Measurements from ENCODE around the gene FHDC1.

FHDC1 gene

DNA sequence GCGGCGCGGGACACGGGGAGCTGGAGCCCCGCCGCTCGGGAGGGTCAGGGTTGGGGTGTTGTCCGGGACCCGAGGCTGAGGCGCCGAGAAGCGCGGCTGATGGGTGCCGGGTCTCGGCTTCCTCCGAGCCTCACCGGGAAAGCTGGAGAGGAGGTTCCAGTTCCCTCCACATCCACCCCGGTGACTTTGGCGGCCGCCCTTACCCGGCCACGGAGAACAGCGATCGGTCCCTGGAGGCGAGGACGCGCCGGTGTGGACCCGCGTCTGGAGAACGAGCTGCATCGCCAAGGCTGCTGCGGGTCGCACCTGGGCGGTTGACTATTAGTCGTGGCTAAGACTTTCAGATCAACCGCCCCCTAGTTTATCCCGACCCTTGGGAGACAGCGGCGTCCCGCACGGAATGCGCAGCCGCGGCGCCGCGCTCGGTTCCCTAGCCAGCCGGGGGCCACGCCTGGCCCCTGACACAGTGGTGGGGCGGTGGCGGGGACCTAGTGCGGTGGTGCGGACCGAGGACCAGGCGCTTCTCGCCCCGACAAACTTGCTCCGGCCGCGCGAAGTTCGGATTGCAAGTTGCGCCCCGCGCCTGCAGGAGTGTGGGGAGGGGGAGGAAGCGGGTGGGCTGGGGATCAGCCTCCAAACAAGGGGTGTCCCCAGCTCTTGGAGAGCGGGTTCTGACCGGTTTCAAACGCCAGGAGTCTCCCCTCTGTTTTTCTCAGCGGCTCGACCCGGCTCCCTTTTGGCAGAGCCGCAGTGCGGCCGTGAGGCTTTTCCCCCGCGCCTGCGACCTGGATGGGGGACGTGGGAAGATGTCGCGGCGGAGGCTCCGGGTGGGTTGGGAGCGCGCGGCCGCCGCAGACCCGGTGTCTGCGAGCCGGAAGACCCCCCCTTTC, 568 bp downstream of the FHDC1 start:
- DNase-seq = peak; percentile 38

DNA sequence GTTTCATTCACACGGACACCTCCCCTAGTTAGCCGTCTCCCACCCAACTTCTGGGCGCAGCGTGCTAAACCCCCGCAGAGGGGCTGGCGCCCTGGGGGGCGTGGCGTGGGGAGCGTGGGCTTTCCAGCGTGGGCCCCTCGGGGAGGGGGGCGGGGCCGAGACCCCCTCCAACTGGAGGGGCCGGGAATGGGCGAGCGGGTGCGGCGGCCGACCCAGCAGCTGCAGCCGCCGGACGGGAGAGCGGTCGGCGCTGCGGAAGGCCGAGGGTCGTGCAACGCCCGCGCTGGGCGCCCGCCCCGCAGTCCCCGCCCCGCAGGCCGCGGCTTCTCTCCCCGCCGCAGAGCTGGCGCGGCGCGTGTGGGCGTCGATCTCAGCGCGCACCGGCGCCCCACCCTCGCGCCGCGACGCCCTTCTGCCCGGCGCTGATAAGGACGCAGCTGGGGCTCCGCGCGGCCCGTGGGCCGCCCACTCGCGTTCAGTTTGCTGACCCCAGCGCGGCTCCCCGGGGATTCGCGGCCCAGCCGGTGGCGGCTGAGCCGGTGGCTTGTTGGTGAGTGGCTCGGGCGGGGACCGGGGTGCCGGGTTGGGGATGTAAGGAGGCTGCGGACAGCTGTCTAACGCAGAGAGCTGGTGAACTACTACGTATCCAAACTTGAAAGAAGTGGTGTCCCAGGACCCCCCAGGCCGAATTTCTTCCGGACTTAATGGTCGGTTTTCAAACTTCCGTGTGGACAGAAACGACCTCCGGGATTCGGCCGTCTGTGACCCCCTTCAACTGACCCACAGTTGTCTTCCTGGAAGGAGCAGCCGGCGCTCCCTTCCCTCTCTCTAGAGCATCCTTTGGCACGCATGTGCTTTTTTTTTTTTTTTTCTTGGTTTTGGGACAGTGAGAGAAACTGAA, 1.5 kb downstream of the FHDC1 start:
- DNase-seq = no peak

DNA sequence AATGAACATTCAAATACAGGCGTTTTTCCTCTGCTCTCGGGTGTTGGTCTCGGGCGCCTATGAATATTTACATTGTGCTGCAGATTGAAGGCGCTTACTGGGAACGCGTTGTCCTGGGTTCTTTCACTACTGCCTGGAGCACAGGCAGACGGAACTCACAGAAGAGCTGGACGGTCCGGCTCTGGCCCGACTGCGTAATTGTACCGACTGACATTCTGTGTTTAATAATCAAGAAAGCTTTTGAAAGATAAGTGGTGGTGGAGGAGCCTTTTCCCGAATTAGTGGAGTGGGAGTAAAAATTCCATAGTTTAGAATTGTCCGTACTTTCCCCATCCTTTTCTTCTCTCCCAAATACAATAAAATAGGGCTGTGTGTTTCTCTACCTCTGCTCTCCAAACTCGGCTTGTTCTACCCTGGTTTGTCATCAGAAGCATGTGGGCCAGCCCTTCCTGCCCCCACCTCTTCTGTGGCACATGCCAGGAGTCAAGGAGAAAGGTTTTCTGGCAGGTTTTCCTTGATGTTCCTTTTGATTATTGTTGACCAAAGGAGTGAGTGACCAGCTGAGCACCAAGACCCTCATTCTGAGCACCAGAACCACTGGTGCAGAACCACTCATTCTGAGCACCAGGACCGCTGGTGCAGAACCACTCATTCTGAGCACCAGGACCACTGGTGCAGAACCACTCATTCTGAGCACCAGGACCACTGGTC, 2.3 kb downstream of the FHDC1 start:
- DNase-seq = no peak

DNA sequence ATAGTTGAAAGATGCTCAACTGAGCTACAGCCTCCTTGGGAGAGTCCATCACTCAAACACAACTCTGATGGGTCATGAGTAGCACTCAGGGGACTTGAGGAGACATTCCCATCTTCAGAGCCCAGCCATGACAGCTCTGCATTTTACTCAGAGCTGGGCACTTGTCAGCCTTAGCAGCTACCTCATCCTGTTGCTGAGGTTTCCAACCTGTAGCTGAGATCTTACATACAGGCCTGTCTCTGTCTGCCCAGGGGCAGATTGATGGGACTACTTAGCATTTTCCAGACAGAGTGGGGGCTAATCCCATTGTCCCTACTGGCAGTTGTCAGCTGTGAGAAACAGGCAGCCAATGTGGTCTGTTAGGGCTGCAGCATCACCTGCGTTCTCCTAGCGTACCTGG, 3.5 kb downstream of the FHDC1 start:
- no peak for DNase-seq

DNA sequence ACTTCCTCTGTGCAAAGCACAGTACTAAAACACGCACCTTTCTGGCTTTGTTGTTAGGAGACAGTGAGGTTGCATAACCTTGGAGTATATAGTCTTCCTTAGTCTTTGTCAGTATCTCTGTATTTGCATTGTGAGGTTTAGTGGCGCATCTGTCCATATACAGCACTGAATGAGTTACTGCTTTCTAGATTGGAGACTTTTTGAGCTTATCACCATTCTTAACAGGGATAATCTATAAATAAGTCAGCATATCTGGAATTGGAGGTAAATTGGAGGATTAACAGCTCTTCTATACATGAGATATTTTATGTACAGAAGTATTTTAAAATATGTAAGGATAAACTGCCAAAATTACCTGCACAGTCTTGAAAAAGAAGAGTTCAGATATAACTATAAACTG, 4.3 kb downstream of the FHDC1 start:
- no peak for DNase-seq

DNA sequence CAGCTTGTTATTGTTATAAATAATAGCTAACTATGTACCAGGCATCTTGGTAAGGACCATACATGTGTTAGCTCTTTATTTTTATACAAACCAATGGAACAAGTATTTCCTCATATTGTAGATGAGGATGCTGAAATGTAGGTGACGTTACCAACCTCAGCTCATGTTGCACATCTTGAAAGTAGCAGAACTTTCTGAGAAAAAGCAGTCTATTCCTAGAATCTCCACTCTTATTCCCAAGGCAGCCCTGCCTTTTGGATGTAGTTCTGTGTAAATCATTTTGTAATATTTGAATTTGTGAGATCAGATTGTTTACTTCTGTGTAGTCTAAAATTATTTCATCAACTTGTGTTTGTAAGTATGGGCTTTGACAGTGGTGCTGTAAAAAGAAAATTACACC, 5.3 kb downstream of the FHDC1 start:
- no peak for DNase-seq

DNA sequence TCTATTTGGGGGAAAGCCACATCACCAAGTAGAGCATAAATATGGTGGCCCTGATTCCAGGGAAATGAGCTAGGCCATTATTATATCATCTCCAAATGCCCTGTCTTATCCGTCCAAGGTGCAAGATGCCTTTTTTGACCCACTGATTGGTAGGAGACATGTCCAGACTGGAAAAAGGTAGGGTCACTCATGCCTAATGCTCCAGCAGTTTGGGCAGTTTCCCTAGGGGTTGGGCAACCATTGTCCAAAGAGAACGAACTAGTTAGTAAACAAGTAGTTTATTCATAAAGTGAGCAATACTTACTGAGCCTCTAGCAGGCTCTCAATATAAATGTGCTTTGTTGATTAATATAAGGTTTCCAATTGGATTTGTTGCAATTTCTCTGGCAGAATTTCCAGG, 6.2 kb downstream of the FHDC1 start:
- DNase-seq = no peak

DNA sequence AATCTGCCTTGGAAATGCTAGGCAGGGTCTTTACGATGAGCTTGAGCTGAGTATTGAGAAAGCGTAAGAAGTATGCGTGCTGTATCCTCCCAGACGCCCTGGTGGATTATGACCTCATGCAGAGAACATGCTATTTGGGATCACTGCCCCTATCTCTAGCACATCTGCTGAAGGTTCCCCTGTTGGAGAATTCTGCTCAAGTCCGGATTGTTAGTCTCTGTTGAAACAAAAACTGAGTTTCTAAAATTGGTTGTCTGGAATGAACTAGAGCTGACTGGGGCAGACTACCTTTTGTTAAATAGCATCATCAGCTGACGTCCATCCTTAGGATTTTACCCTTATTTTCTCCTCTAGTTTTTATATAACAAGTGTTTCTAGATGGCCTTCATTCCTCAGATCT, 7.5 kb downstream of the FHDC1 start:
- DNase-seq = no peak

DNA sequence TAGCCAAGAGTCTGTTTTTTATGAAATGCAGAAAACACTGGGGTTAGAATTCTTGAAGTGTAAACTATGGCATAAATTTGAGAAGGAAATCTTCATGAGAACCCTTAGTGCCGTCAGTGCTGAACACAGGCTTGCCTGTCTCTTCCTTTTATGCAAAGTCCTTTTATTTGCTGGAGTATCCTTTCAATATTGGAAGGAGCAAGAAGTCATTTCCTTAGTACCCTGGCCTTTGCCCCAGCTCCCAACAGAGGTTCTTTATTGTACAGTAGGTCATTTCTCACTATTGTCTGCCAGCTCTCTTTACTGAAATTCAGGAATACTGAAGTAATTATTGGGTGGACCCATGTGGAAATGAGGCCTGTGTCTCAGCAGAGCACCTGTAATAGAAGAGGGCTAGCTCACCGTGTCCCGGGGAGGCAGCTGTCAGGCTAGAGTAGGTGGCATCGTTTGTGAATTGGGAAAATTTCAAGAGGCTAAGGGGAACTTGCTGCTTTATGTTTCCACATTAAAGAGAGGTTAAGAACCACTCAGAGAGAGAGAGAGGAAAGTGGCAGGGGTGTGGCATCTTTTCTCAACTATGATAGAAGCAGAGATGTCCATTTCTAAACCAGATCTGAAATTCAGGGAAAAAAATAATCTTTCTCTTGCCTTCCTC, 8.7 kb downstream of the FHDC1 start:
- no peak for DNase-seq

DNA sequence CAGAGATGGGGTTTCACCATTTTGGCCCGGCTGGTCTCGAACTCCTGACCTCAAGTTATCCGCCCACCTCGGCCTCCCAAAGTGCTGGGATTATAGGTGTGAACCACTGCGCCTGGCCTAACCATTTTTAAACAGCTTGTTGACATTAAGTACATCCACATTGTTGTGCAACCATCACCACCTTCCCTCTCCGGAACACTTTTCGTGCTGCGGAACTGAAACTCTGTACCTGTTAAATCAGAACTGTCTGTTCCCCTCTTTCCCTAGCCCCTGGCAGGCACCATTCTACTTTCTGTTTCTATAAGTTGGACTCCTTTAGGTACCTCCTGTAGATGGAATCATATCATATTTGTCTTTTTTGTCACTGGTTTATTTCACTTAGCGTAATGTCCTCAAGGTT, 9.5 kb downstream of the FHDC1 start:
- DNase-seq = no peak

DNA sequence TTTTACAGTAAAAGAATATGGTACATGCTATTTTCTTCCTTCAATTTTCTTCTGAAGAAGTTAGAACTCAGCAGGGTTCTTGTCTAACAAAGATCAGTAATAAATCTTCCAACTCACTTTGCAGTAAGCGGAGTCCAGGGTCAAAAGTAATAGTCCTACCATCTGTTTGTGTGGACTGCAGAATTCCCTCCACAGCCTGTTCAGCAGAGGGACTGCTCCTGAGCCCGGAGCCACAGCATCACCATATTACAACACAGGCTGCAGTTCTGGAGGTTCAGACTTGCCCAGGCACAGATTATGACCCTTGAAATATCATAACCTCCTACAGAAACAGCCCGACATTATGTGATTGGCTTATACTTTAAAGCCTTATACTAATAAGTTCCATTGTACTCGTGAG, 10.3 kb downstream of the FHDC1 start:
- no peak for DNase-seq

DNA sequence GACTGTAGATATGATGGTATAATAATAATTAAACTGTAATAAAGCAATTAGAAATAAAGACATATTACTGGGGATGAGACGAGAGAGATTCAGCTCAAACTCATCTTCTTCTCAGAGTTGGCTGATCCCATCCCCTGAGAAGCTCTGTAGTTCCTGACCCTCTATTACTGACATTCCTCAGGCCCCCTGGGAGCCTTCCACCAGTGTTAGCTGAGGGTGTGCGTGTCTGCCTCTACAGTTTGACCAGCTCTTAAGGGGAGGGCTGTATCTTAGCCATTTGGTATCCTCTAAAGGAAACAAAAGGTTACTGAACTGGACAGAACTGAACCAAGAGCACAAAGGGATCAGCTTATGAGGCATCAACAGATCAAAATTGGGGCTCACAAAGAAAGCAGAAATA, 11.2 kb downstream of the FHDC1 start:
- DNase-seq = no peak

DNA sequence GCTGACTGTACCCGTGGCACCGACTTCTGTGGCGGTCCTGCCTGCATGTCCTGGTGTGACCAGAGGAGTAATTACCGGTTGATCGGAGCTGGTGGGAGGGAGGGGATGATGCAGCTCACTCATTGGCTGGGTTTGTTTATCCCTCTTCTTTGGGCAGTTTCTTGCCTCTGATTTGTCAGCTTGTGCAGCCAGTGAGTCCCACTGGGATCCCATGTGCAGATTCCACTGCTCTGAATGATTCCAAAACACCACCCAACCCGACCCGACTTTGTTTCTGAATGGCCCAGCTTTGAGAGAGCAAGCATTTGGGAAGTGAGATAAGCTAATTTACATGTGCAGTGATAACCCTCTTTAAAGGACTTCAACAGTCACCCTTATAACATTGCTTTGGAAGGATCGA, 13.8 kb downstream of the FHDC1 start:
- DNase-seq = no peak

DNA sequence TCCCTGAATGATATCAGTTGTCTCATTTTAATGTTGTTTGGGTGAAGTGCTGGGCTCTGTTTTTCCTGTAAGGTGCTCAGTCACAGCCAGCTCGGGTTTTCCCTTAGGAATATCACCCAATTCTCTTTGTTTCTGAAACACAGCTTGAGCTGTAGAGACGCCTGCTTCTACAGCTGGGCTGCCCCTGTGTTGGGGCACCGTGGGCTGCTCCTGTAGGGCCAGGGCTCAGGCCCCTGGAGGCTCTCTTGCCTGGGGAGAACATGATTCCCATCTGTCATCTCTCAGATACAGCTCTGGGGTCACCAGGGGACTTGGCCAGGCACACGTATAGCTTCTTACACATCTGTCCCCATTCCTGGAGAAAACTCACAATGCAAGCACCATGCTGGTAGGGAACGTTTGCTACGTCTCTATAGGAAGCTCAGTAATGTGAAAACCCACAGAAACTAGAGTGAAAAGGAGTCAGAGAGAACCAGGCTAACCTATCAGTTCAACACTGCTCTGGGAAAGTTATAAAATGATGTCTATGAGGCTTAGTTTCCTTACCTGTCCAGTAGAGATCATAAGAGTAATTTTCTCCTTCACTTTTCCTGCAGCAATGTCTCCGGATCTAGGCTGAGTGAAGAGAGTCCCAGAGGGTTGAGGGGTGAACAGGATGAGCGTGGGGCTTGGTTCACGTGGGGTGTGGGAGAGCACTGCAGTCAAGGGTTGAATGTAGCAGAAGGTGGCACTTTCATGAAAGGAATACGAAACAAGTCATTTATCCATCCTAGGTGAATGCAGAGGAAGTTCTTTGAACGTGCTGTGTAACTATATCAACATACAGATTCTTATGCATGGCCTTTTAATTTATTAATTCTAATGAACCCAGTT, 14.5 kb downstream of the FHDC1 start:
- DNase-seq = no peak

DNA sequence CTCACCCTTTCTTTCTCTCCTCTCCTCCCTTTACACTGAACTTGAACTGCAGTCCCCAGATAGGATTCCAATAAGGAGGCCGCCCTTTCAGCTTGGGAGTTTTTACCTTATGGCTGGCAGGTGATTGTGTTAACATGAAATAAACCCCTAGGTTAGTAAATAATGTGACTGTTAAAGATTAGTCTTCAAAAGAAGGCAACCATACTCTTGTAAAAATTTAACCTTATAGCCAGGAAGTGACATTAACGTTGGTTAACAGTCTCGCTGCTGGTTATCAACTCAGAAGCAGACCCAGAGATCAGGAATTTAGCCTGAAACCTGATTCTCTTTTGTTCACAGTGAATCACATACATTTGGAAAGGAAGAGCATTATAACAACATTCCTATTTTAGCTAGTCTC, 15.2 kb downstream of the FHDC1 start:
- DNase-seq = no peak

DNA sequence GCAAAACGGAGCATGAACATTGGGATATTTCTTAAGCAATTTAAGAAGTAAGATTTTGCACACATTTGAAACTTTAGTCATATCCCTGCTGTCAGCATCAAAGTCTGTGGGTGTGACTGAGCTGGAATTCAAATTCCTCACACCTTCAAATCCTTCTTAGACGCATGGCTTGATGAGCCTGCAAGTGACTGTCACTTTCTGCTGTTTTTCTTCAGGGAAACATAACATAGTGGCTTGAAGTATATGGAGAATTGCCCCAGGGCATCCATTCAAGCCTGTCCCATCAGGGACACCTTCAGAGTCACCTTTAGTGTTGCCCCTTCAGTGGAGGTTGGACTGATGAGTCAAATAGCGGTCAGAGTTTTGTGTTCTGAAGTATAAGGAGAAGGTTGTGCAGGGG, 17.4 kb downstream of the FHDC1 start:
- no peak for DNase-seq

DNA sequence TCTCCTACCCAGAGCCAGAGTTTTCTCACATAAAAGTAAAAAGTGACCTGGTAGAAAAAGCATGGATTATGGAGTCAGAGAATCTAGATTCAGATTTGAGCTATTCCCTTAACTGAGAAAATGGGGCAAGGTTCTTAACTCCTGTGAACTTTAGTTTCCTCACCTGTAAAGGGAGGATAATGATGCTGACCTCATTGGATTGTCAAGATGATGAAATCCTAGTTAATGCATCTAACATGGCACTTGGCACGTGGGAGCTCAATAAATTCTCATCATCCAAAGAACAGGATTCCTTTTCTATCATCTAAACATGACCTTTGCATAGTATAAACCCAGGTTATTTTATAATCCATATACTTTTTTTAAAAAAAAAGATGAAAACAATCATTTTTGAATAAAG, 18.6 kb downstream of the FHDC1 start:
- no peak for DNase-seq

DNA sequence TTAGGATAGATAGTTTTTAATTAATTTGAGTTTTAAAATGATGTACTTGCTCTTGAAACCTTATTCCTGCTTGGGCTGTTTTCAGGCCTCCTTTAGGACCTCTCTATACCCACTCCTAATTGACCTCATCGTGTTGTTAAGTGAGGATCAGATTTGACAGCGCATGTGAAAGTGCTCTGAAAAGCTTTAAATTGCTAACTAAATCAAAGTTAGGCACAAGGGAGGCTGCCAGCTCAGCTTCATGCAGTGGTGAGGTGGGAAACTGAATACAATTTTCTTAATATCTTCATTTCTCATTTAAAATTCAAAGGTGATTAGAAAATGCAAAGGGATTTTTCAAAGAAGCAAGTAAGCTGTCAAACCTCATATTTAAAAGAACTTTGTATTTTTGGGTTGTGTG, 20.0 kb downstream of the FHDC1 start:
- DNase-seq = no peak

DNA sequence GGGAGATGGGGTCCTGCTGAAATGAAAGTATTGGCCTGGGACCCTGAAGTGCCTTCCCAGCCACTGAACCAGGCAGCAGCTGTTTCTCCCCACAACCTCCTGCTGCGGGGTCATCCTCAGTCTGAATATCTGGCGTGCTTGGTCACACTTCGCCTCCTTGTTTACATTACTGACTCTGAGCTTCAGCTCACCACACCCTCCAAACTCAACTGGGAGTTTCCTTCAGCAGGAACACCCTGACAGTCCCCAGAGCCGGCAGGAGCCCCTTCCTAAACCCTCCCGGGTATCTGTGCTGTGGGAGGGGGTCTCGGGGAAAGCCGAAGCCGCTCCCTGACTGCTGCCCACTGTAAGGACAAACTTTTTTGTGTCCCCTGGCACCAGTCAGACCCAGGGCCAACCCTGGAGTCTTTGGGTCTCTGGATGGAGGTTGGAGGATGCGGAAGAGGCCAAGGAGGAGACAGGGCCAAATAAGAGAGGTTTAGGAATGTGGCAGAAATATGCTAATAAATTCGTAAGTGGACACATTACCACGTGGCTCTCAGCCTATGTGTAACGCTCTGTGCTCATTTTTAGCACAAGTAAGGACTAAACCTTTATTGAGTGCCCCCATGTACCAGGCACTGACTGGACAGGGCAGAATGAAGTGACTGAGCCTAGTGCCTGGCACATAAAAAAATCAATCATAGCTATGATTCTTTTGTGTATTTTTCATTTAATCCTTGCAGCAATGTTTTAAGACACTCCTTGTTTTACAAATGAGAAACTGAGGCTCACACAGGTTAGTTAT, 20.7 kb downstream of the FHDC1 start:
- DNase-seq = no peak

DNA sequence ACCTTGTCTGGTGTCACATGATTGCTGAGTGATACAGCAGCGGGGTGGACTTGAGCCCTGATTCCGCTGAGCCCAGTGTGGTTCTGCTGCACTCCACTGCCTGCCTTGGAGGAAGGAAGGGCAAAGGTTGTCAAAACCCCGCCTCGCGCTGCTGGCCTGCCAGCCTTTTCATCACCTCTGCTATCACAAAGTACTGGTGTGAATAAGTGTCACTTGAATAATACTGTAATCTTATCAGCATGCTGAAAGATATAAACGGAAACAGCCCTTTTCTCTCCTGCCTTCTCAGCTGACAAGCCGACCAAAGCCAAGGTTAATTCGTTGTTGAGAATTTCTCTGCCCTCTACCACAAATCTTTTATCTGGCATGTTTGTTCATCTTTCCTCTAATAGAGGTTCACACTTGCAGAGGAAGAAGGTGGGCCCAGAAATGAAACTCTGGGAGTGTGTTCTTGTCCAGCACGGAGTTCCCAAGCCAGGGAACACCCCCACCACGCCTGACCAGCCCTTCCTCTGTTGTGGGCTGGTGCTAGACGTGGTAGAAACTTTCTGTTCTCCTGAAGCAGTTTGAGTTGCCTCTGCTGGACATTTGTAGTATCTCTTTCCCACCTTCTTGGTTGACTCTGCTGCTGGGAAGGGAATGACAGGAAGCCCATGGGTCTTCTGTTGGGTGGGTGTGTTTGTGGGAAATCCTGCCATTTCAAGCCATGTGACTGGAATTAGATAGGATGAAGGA, 21.5 kb downstream of the FHDC1 start:
- DNase-seq = no peak
